ENCODE data around the gene SMARCA2.

GRCh38 chr9:2158111-2158610 lies 143.0 kb downstream of the SMARCA2 start:
- no peak for TF ChIP-seq EP300 (IDR thresholded peaks at IDR 0.05)
- TF ChIP-seq CTCF (IDR thresholded peaks at IDR 0.05), result no peak
- no peak for TF ChIP-seq POLR2A (IDR thresholded peaks at IDR 0.05; ENCODE audit: low read depth)

Measured in esophagus muscularis mucosa (tissue), 4 donors.